ENCODE results near the gene SP6.

DNA sequence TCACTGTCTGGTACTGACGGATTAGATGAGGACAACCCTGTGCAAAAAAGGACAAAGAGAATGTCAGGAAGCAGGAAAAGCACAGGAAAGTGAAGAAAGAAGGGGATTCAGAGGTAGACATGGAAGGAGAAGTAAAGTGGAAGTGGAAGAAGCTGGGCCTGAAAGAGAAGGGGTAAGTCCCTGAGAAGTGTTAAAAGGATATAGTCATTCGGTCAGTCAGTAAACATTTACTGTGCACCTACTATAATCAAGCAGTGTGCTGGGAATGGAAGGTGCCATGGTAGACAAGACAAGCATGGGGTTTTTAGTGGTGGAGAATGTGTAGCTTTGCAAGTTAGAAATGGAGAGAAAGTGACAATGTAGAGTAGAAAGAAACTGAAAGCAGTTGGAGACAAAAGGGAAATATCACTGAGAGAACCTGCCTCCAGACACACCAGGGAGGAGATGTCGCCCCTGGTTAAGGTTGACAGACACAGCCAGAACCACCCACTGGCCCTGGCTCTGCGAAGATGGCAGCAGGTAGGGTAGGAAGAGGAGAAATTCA, 40.7 kb upstream of the SP6 start:
- TF ChIP-seq OVOL2 (CRISPR knock-in tag; IDR thresholded peaks at IDR 0.05; ENCODE audit: borderline replicate concordance): no peak
- TF ChIP-seq, protein P1, sequence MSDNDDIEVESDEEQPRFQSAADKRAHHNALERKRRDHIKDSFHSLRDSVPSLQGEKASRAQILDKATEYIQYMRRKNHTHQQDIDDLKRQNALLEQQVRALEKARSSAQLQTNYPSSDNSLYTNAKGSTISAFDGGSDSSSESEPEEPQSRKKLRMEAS (CRISPR knock-in tag; IDR thresholded peaks at IDR 0.05): no peak
- TF ChIP-seq, protein P2, sequence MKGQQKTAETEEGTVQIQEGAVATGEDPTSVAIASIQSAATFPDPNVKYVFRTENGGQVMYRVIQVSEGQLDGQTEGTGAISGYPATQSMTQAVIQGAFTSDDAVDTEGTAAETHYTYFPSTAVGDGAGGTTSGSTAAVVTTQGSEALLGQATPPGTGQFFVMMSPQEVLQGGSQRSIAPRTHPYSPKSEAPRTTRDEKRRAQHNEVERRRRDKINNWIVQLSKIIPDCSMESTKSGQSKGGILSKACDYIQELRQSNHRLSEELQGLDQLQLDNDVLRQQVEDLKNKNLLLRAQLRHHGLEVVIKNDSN (CRISPR knock-in tag; IDR thresholded peaks at IDR 0.05): no peak
- TF ChIP-seq, protein P3, sequence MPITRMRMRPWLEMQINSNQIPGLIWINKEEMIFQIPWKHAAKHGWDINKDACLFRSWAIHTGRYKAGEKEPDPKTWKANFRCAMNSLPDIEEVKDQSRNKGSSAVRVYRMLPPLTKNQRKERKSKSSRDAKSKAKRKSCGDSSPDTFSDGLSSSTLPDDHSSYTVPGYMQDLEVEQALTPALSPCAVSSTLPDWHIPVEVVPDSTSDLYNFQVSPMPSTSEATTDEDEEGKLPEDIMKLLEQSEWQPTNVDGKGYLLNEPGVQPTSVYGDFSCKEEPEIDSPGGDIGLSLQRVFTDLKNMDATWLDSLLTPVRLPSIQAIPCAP (CRISPR knock-in tag; IDR thresholded peaks at IDR 0.05): no peak
- TF ChIP-seq JUN (CRISPR knock-in tag; IDR thresholded peaks at IDR 0.05): no peak
- TF ChIP-seq, protein P4, sequence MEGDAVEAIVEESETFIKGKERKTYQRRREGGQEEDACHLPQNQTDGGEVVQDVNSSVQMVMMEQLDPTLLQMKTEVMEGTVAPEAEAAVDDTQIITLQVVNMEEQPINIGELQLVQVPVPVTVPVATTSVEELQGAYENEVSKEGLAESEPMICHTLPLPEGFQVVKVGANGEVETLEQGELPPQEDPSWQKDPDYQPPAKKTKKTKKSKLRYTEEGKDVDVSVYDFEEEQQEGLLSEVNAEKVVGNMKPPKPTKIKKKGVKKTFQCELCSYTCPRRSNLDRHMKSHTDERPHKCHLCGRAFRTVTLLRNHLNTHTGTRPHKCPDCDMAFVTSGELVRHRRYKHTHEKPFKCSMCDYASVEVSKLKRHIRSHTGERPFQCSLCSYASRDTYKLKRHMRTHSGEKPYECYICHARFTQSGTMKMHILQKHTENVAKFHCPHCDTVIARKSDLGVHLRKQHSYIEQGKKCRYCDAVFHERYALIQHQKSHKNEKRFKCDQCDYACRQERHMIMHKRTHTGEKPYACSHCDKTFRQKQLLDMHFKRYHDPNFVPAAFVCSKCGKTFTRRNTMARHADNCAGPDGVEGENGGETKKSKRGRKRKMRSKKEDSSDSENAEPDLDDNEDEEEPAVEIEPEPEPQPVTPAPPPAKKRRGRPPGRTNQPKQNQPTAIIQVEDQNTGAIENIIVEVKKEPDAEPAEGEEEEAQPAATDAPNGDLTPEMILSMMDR (IDR thresholded peaks at IDR 0.05): no peak
- no peak for TF ChIP-seq ZNF138 (CRISPR knock-in tag; conservative IDR thresholded peaks at IDR 0.05)
- TF ChIP-seq NFE2L1 (CRISPR knock-in tag; IDR thresholded peaks at IDR 0.05): no peak
- TF ChIP-seq TEAD4 (CRISPR knock-in tag; IDR thresholded peaks at IDR 0.05): no peak
- TF ChIP-seq, protein P5, sequence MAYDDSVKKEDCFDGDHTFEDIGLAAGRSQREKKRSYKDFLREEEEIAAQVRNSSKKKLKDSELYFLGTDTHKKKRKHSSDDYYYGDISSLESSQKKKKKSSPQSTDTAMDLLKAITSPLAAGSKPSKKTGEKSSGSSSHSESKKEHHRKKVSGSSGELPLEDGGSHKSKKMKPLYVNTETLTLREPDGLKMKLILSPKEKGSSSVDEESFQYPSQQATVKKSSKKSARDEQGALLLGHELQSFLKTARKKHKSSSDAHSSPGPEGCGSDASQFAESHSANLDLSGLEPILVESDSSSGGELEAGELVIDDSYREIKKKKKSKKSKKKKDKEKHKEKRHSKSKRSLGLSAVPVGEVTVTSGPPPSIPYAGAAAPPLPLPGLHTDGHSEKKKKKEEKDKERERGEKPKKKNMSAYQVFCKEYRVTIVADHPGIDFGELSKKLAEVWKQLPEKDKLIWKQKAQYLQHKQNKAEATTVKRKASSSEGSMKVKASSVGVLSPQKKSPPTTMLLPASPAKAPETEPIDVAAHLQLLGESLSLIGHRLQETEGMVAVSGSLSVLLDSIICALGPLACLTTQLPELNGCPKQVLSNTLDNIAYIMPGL (CRISPR knock-in tag; IDR thresholded peaks at IDR 0.05): no peak
- TF ChIP-seq NFYB (CRISPR knock-in tag; conservative IDR thresholded peaks at IDR 0.05; ENCODE audit: low read depth): no peak
- TF ChIP-seq, protein P6, sequence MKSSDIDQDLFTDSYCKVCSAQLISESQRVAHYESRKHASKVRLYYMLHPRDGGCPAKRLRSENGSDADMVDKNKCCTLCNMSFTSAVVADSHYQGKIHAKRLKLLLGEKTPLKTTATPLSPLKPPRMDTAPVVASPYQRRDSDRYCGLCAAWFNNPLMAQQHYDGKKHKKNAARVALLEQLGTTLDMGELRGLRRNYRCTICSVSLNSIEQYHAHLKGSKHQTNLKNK (CRISPR knock-in tag; IDR thresholded peaks at IDR 0.05): no peak

Data from WTC11 (cell line).